DND-41 (cell line): ENCODE measurements around the gene USH1G.

Experiments
- ATAC-seq: fragments of 200-7000 bp; cut with Tn5 transposase; 3 replicates; pipeline ENCODE4 v1.9.1; 2021; ENCODE audit warnings: low read depth; ENCODE audit not compliant: insufficient read depth
- DNase-seq: peaks from one replicate; pipeline ENCODE4 v3.0.0-alpha.2; 2020
- H2AFZ ChIP-seq: 2 replicates; pipeline ENCODE4 v1.6.0; 2012; ENCODE audit warnings: low read depth, low read length
- H3K27ac ChIP-seq: 2 replicates; pipeline ENCODE4 v1.5.1; 2012; ENCODE audit warnings: low read length, inconsistent platforms
- H3K27me3 ChIP-seq: fragments of 200-600 bp; sonication (generic); 2 replicates; pipeline ENCODE4 v1.6.0; 2012; ENCODE audit warnings: low read length, mild to moderate bottlenecking, inconsistent platforms; ENCODE audit not compliant: insufficient read depth, poor library complexity
- H3K36me3 ChIP-seq: 2 replicates; pipeline ENCODE4 v1.5.1; 2012; ENCODE audit warnings: low read length, inconsistent platforms; ENCODE audit not compliant: insufficient read depth
- H3K4me1 ChIP-seq: 2 replicates; pipeline ENCODE4 v1.5.1; 2012; ENCODE audit warnings: mild to moderate bottlenecking, low read length; ENCODE audit not compliant: insufficient read depth
- H3K4me2 ChIP-seq: 2 replicates; pipeline ENCODE4 v1.6.0; 2012; ENCODE audit warnings: mild to moderate bottlenecking, moderate library complexity, low read length, inconsistent platforms; ENCODE audit not compliant: insufficient read depth
- H3K4me3 ChIP-seq, 2 experiments: fragments of 200-600 bp in 1 of 2; shearing (Covaris generic) in 1 of 2; 2 replicates each; pipeline ENCODE4 v1.5.1; 2012 to 2016; ENCODE audit warnings: inconsistent platforms in 2 of 2, low read length in 2 of 2, mild to moderate bottlenecking in 2 of 2, low read depth in 1 of 2, moderate library complexity in 1 of 2
- H3K79me2 ChIP-seq: 2 replicates; pipeline ENCODE4 v1.6.0; 2012; ENCODE audit warnings: low read length, inconsistent platforms; ENCODE audit not compliant: insufficient read depth
- H3K9ac ChIP-seq: 2 replicates; pipeline ENCODE4 v1.6.0; 2012; ENCODE audit warnings: low read depth, mild to moderate bottlenecking, inconsistent platforms, low read length, moderate library complexity
- H3K9me3 ChIP-seq: 2 replicates; pipeline ENCODE4 v1.5.1; 2012; ENCODE audit warnings: low read length, moderate library complexity, mild to moderate bottlenecking, inconsistent platforms; ENCODE audit not compliant: insufficient read depth, severe bottlenecking
- H4K20me1 ChIP-seq: 2 replicates; pipeline ENCODE4 v1.6.0; 2012; ENCODE audit warnings: low read length; ENCODE audit not compliant: insufficient read depth
- EZH2 ChIP-seq: IDR thresholded peaks from 3 replicates; pipeline ENCODE4 v1.6.1; 2012; ENCODE audit warnings: borderline replicate concordance, low read depth, mild to moderate bottlenecking, moderate library complexity, low read length, inconsistent platforms; ENCODE audit not compliant: severe bottlenecking
- TF ChIP-seq, protein P1 (sequence below): IDR thresholded peaks from 2 replicates; pipeline ENCODE4 v1.5.1; 2012; ENCODE audit warnings: borderline replicate concordance, low read length, moderate library complexity, mild to moderate bottlenecking; ENCODE audit not compliant: poor library complexity, severe bottlenecking; ENCODE audit errors: extremely low read depth

Gene USH1G

DNA sequence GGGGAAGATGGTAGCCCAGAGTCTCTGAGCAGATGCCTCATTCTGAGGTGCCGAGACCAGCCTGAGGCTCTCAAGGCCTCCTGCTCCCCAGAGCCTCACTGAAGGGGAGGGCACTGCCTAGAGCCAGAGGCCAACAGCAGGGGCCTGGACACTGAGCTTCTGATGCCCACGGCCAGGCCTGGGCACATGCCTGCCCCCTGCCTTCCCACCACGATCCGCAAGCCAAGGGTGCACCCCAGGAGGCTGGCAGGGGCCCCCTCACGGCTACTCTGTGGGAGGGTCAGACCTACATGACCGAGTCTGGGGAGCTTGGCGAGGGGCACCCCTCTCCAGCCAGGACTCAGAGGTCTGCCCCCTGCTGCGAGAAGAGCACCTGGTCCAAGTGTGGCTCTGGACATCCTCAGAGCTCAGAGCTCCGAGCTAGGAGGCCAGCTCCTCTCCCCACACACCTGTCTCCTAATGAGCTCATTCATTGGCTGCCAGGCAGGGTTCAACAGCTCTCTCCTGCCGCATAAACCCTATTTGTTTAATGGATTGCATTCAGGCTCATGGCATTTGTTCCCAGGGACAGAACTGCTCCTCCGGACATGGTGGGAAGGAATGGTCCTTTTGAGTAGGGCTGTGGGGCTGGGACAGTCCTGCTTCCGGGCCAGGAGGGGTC is 26.5 kb upstream of the USH1G start:
- no peaks in the 10 kb centered on the region for H4K20me1 ChIP-seq
- no peak overlapping the region for H3K4me2 ChIP-seq
- H2AFZ ChIP-seq = no peak overlapping the region
- H3K4me3 ChIP-seq = no peak overlapping the region
- no peak for DNase-seq
- TF ChIP-seq, protein P1, sequence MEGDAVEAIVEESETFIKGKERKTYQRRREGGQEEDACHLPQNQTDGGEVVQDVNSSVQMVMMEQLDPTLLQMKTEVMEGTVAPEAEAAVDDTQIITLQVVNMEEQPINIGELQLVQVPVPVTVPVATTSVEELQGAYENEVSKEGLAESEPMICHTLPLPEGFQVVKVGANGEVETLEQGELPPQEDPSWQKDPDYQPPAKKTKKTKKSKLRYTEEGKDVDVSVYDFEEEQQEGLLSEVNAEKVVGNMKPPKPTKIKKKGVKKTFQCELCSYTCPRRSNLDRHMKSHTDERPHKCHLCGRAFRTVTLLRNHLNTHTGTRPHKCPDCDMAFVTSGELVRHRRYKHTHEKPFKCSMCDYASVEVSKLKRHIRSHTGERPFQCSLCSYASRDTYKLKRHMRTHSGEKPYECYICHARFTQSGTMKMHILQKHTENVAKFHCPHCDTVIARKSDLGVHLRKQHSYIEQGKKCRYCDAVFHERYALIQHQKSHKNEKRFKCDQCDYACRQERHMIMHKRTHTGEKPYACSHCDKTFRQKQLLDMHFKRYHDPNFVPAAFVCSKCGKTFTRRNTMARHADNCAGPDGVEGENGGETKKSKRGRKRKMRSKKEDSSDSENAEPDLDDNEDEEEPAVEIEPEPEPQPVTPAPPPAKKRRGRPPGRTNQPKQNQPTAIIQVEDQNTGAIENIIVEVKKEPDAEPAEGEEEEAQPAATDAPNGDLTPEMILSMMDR = no peak
- TF ChIP-seq EZH2 = no peak
- H3K4me1 ChIP-seq = no peaks in the 10 kb centered on the region
- H3K27me3 ChIP-seq = peaks cover 8% of the 10 kb centered on the region
- H3K27ac ChIP-seq = no peak overlapping the region
- H3K79me2 ChIP-seq = no peaks in the 10 kb centered on the region
- ATAC-seq = no peak
- no peak overlapping the region for H3K9ac ChIP-seq
- H3K9me3 ChIP-seq = no peaks in the 10 kb centered on the region
- H3K36me3 ChIP-seq = no peaks in the 10 kb centered on the region

DNA sequence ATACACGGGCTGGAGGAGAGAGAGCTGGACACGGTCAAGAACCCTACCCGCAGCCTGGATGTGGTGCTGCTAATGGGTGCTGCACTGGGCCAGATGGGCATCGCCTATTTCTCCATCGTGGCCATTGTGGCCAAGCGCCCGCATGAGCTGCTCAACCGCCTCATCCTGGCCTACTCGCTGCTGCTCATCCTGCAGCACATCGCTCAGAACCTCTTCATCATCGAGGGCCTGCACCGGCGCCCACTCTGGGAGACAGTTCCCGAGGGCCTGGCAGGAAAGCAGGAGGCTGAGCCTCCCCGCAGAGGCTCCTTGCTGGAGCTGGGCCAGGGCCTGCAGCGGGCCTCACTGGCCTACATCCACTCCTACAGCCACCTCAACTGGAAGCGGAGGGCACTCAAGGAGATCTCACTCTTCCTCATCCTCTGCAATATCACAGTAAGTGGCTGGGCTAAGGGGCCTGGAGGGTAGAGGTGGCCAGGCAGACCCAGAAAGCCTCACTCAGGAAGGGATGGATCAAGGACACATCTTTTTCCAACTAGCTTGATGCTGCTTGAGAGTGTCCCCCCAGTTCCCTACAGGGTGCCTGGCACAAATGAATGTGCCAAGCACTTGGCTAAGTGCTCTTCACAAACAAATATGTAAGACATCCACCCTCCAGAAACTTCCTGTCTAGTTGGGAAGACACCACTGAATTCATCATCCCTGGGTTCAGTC is 24.1 kb upstream of the USH1G start:
- no peaks in the 10 kb centered on the region for H3K36me3 ChIP-seq
- ATAC-seq (no peak), DNase-seq (no peak)
- no peaks in the 10 kb centered on the region for H3K4me1 ChIP-seq
- H3K4me2 ChIP-seq = no peak overlapping the region
- TF ChIP-seq, protein P1 = no peak
- TF ChIP-seq EZH2 = no peak
- no peaks in the 10 kb centered on the region for H4K20me1 ChIP-seq
- H2AFZ ChIP-seq = no peak overlapping the region
- H3K79me2 ChIP-seq = no peaks in the 10 kb centered on the region
- H3K4me3 ChIP-seq = no peak overlapping the region
- H3K27ac ChIP-seq = no peak overlapping the region
- no peak overlapping the region for H3K9ac ChIP-seq
- peaks cover 8% of the 10 kb centered on the region for H3K27me3 ChIP-seq
- H3K9me3 ChIP-seq = no peaks in the 10 kb centered on the region

DNA sequence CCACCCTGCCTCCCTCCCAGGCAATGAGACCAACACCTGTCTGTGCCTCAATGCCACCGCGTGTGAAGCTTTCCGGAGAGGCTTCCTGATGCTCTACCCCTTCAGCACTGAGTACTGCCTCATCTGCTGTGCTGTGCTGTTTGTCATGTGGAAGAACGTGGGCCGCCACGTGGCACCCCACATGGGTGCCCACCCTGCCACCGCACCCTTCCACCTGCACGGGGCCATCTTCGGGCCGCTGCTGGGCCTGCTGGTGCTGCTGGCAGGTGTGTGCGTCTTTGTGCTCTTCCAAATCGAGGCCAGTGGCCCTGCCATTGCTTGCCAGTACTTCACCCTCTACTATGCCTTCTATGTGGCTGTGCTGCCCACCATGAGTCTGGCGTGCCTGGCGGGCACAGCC is 23.6 kb upstream of the USH1G start:
- TF ChIP-seq, protein P1 = no peak
- TF ChIP-seq EZH2 = no peak
- H3K79me2 ChIP-seq = no peaks in the 10 kb centered on the region
- H3K36me3 ChIP-seq = no peaks in the 10 kb centered on the region
- no peak overlapping the region for H3K9ac ChIP-seq
- no peaks in the 10 kb centered on the region for H3K9me3 ChIP-seq
- ATAC-seq (no peak), DNase-seq (no peak)
- no peak overlapping the region for H3K27ac ChIP-seq
- peaks cover 8% of the 10 kb centered on the region for H3K27me3 ChIP-seq
- no peaks in the 10 kb centered on the region for H3K4me1 ChIP-seq
- H2AFZ ChIP-seq = no peak overlapping the region
- no peaks in the 10 kb centered on the region for H4K20me1 ChIP-seq
- no peak overlapping the region for H3K4me2 ChIP-seq
- no peak overlapping the region for H3K4me3 ChIP-seq
